Measurements from ENCODE around the gene WDR5B.
"Not testable (repeated sequence)": the region's sequence is repeated elsewhere in the genome, so short reads cannot be mapped to it uniquely, and the experiment has no call there.

The WDR5B gene

GRCh38 chr3:122415762-122416654, at the start of gene WDR5B:
TSS of gene WDR5B (minus strand) at chr3:122416062. CDS start at chr3:122415528, 534 bp downstream.
- DNase-seq, result peak; percentile 98

- no peak for DNase-seq
Observed at GRCh38 chr3:122464659-122465058, 48.8 kb upstream of the WDR5B start.

- no peak for DNase-seq
Observed at GRCh38 chr3:122462406-122462805, 46.5 kb upstream of the WDR5B start.

- DNase-seq, result no peak
Observed at GRCh38 chr3:122461806-122462205, 45.9 kb upstream of the WDR5B start.

- no peak for DNase-seq
Observed at GRCh38 chr3:122458992-122459391, 43.1 kb upstream of the WDR5B start.

- no peak for DNase-seq
Observed at GRCh38 chr3:122457706-122458105, 41.8 kb upstream of the WDR5B start.

GRCh38 chr3:122456074-122456473, 40.2 kb upstream of the WDR5B start:
- no peak for DNase-seq

GRCh38 chr3:122451371-122451770, 35.5 kb upstream of the WDR5B start:
- no peak for DNase-seq

GRCh38 chr3:122448218-122448617, 32.4 kb upstream of the WDR5B start:
- DNase-seq, result not testable (repeated sequence)

GRCh38 chr3:122444491-122444887, 28.6 kb upstream of the WDR5B start:
- not testable (repeated sequence) for DNase-seq

GRCh38 chr3:122443762-122444490, 28.1 kb upstream of the WDR5B start:
- DNase-seq, result not testable (repeated sequence)

GRCh38 chr3:122443090-122443489, 27.2 kb upstream of the WDR5B start:
- DNase-seq, result no peak

- DNase-seq, result no peak
Observed at GRCh38 chr3:122435950-122436349, 20.1 kb upstream of the WDR5B start.

GRCh38 chr3:122430371-122430770, 14.5 kb upstream of the WDR5B start:
- no peak for DNase-seq

- DNase-seq, result no peak
Observed at GRCh38 chr3:122427857-122428471, 12.1 kb upstream of the WDR5B start.

GRCh38 chr3:122421836-122422235, 6.0 kb upstream of the WDR5B start:
- no peak for DNase-seq

- no peak for DNase-seq
Observed at GRCh38 chr3:122421101-122421500, 5.2 kb upstream of the WDR5B start.

- DNase-seq, result no peak
Observed at GRCh38 chr3:122416966-122417365, 1.1 kb upstream of the WDR5B start.

- DNase-seq, result no peak
Observed at GRCh38 chr3:122415104-122415744, 638 bp downstream of the WDR5B start.

GRCh38 chr3:122414391-122414790, 1.5 kb downstream of the WDR5B start:
- DNase-seq, result no peak

GRCh38 chr3:122410639-122411038, 5.2 kb downstream of the WDR5B start:
- DNase-seq, result no peak

- DNase-seq, result no peak
Observed at GRCh38 chr3:122410111-122410510, 5.8 kb downstream of the WDR5B start.

- DNase-seq, result no peak
Observed at GRCh38 chr3:122409446-122409845, 6.4 kb downstream of the WDR5B start.

All from activated CD4-positive, alpha-beta T cell treated with anti-CD3 and anti-CD28 coated beads for 1 hour (primary cell).